GM12878 (cell line): ENCODE data around the gene COL23A1. TPM values are rescaled to one million over a fixed set of nuclear protein-coding genes. Genes with fewer than 3 reads are reported as not detected.

ENCODE experiments used
- ATAC-seq: fragments of 200-7000 bp; cut with Tn5 transposase; 3 replicates; pipeline ENCODE4 v1.9.1; 2020; ENCODE audit warnings: mild to moderate bottlenecking, moderate library complexity
- BruUV-seq: library from RNA; stranded (reverse); fragments of 400-500 nt; replicated peaks from 2 replicates; lab custom pipeline; 2021; lab: Mats Ljungman, UMichigan
- CTCF ChIA-PET: fragments of 300-600 bp; sonication (Branson Sonifier 250); formaldehyde crosslinking; extraction: SDS; loops from one replicate; lab custom pipeline; 2021; ENCODE audit warnings: inconsistent platforms; lab: Yijun Ruan, JAX
- POLR2A ChIA-PET: fragments of 350-600 bp; formaldehyde crosslinking; extraction: SDS; loops from one replicate; lab custom pipeline; 2021; ENCODE audit warnings: inconsistent platforms; lab: Charles Lee
- RAD21 ChIA-PET: fragments of 300-600 bp; sonication (Branson Sonifier 250); formaldehyde crosslinking; loops from one replicate; lab custom pipeline; 2023; ENCODE audit warnings: antibody characterized with exemption; ENCODE audit not compliant: unreplicated experiment; lab: Charles Lee
- SMC1A ChIA-PET: fragments of 300-600 bp; sonication (Branson Sonifier 250); formaldehyde crosslinking; loops from one replicate; lab custom pipeline; 2023; ENCODE audit not compliant: unreplicated experiment, uncharacterized antibody; lab: Charles Lee
- DNase-seq: peaks from one replicate; pipeline ENCODE4 v3.0.0-alpha.2; 2011; ENCODE audit warnings: low read depth, low spot score
- FAIRE-seq: peaks from 3 replicates; lab custom pipeline; 2011; peaks lifted over from hg19 to GRCh38; lab: Jason Lieb, UNC
- H2AFZ ChIP-seq: 2 replicates; pipeline ENCODE4 v1.6.0; 2011; ENCODE audit warnings: low read depth, low read length, control low read depth; ENCODE audit not compliant: control insufficient read depth
- H3K27ac ChIP-seq: 2 replicates; pipeline ENCODE4 v1.5.1; 2011; ENCODE audit warnings: control low read depth; ENCODE audit not compliant: control insufficient read depth, insufficient read depth
- H3K27me3 ChIP-seq, 2 experiments: replicated peaks in 1 of 2; 2 replicates each; pipeline versions ENCODE4 v1.6.0 to v1.6.1; 2011; ENCODE audit warnings: low read length in 1 of 2; ENCODE audit not compliant: control insufficient read depth in 2 of 2, insufficient read depth in 2 of 2
- H3K36me3 ChIP-seq, 2 experiments: 2 replicates each; pipeline ENCODE4 v1.5.1; 2011; ENCODE audit warnings: low read length in 1 of 2; ENCODE audit not compliant: control insufficient read depth in 2 of 2, insufficient read depth in 2 of 2
- H3K4me1 ChIP-seq: 2 replicates; pipeline ENCODE4 v1.6.1; 2011; ENCODE audit warnings: mild to moderate bottlenecking, low read length, moderate library complexity, mixed read lengths; ENCODE audit not compliant: control insufficient read depth, insufficient read depth
- H3K4me2 ChIP-seq: 2 replicates; pipeline ENCODE4 v1.6.0; 2011; ENCODE audit warnings: control low read depth; ENCODE audit not compliant: control insufficient read depth, insufficient read depth
- H3K4me3 ChIP-seq: fragments of 200-600 bp; sonication (generic); 2 replicates; pipeline ENCODE4 v1.5.1; 2016
- H3K79me2 ChIP-seq: 2 replicates; pipeline ENCODE4 v1.6.0; 2011; ENCODE audit warnings: low read length; ENCODE audit not compliant: control insufficient read depth, insufficient read depth
- H3K9ac ChIP-seq: 2 replicates; pipeline ENCODE4 v1.8.0; 2011; ENCODE audit warnings: low read length, control low read depth, mixed read lengths; ENCODE audit not compliant: control insufficient read depth, insufficient read depth
- H3K9me3 ChIP-seq: replicated peaks from 3 replicates; pipeline ENCODE4 v1.5.1; 2011; ENCODE audit warnings: mild to moderate bottlenecking, low read length; ENCODE audit not compliant: control insufficient read depth, insufficient read depth
- H4K20me1 ChIP-seq: 2 replicates; pipeline ENCODE4 v1.6.0; 2011; ENCODE audit not compliant: control insufficient read depth, insufficient read depth
- ATF7 ChIP-seq: fragments of 450-650 bp; IDR thresholded peaks from 2 replicates; pipeline ENCODE4 v1.6.1; 2016; ENCODE audit warnings: low read depth, mild to moderate bottlenecking
- CEBPB ChIP-seq, 2 experiments: fragments of 150-350 bp in 1 of 2; IDR thresholded peaks; 2 replicates each; pipeline ENCODE4 v1.6.1; 2012 to 2014; ENCODE audit warnings: low read depth in 2 of 2, low read length in 2 of 2, borderline replicate concordance in 1 of 2, inconsistent platforms in 1 of 2
- CREB1 ChIP-seq: IDR thresholded peaks from 2 replicates; pipeline ENCODE4 v1.6.1; 2012; ENCODE audit warnings: low read depth, mild to moderate bottlenecking, inconsistent platforms
- DPF2 ChIP-seq: fragments of 450-650 bp; IDR thresholded peaks from 2 replicates; pipeline ENCODE4 v1.6.1; 2017; ENCODE audit warnings: mild to moderate bottlenecking
- GATAD2B ChIP-seq: fragments of 450-650 bp; conservative IDR thresholded peaks from 2 replicates; pipeline ENCODE4 v1.6.1; 2017; ENCODE audit warnings: low read depth, mild to moderate bottlenecking, moderate library complexity
- JUNB ChIP-seq: IDR thresholded peaks from 2 replicates; pipeline ENCODE4 v1.6.1; 2016; ENCODE audit warnings: antibody characterized with exemption, mild to moderate bottlenecking
- NFIC ChIP-seq: IDR thresholded peaks from 2 replicates; pipeline ENCODE4 v1.6.1; 2012; ENCODE audit warnings: low read depth, mild to moderate bottlenecking, inconsistent platforms, low read length, moderate library complexity
- NR2C1 ChIP-seq: fragments of 450-650 bp; IDR thresholded peaks from 2 replicates; pipeline ENCODE4 v1.6.1; 2017; ENCODE audit warnings: antibody characterized with exemption, mild to moderate bottlenecking, moderate library complexity
- SMARCA5 ChIP-seq: fragments of 450-650 bp; IDR thresholded peaks from 2 replicates; pipeline ENCODE4 v1.6.1; 2017; ENCODE audit warnings: mild to moderate bottlenecking
- ZNF217 ChIP-seq: fragments of 450-650 bp; IDR thresholded peaks from 2 replicates; pipeline ENCODE4 v1.6.1; 2017; ENCODE audit warnings: antibody characterized with exemption, mild to moderate bottlenecking
- ZNF622 ChIP-seq: fragments of 450-650 bp; IDR thresholded peaks from 2 replicates; pipeline ENCODE4 v1.6.1; 2017; ENCODE audit warnings: mild to moderate bottlenecking, inconsistent platforms
- WGBS: methylation state at CpG from one replicate; pipeline ENCODE4 v1.1.6; 2016; ENCODE audit warnings: low lambda C conversion rate; ENCODE audit not compliant: insufficient replicate concordance, insufficient coverage; ENCODE audit errors: missing lambda C conversion rate; 5-methylcytosine and 5-hydroxymethylcytosine counted together
- in situ Hi-C: fragments of 300-500 bp; cut with MboI; formaldehyde crosslinking; loops from 9 replicates; pipeline ENCODE4 v1.14.3; 2018; ENCODE audit warnings: mixed read lengths
- intact Hi-C: fragments of 100-400 bp; cut with micrococcal nuclease; formaldehyde crosslinking; loops from one replicate; pipeline ENCODE4 v1.14.2; 2022; ENCODE audit not compliant: unreplicated experiment
- polyA plus RNA-seq, 11 experiments: library from polyadenylated mRNA; depleted of rRNA in 4 of 11; unstranded in 6 of 11; stranded (reverse) in 5 of 11; fragments of >200 nt; fragmentation: Nextera tagmentation in 4 of 11; fragmentation: Illumina TruSeq in 1 of 11; extraction: Ambion mirVana in 4 of 11; extraction: Trizol in 1 of 11; gene quantifications; 1 replicate in 1 of 11; 2 replicates in 10 of 11; pipeline versions ENCODE4 v1.2.1 to v1.2.3, GENCODE V29; 2011 to 2016; ENCODE audit warnings: inconsistent platforms in 2 of 11, missing spikeins in 2 of 11, low read depth in 1 of 11
- total RNA-seq, 4 experiments: library from RNA; depleted of rRNA in 3 of 4; stranded (reverse); fragments of >200 nt in 3 of 4; fragmentation: Illumina TruSeq in 1 of 4; extraction: Trizol in 1 of 4; gene quantifications; 2 replicates each; pipeline versions ENCODE4 v1.2.1 to v1.2.3, GENCODE V29; 2013 to 2021
- TF ChIP-seq, protein P1 (sequence below): IDR thresholded peaks from 2 replicates; pipeline ENCODE4 v1.6.1; 2011; ENCODE audit warnings: borderline replicate concordance, low read depth, mild to moderate bottlenecking, moderate library complexity, mixed read lengths, low read length; ENCODE audit not compliant: insufficient read depth; ENCODE audit errors: extremely low read length
- TF ChIP-seq, protein P2 (sequence below): fragments of 450-650 bp; IDR thresholded peaks from 2 replicates; pipeline ENCODE4 v1.6.1; 2017; ENCODE audit warnings: mild to moderate bottlenecking, moderate library complexity
- TF ChIP-seq, protein P3 (sequence below): fragments of 450-650 bp; formaldehyde crosslinking; IDR thresholded peaks from 2 replicates; pipeline ENCODE4 v1.5.0; 2022; ENCODE audit warnings: mild to moderate bottlenecking, missing genetic modification characterization

Gene COL23A1
- total and polyA plus RNA-seq, 10 of the 15 experiments (the other 5 are each of a cell fraction or from before 2014, with no cell fraction given), result 0.03 to 0.83 (median 0.09) TPM; not detected in 5

DNA sequence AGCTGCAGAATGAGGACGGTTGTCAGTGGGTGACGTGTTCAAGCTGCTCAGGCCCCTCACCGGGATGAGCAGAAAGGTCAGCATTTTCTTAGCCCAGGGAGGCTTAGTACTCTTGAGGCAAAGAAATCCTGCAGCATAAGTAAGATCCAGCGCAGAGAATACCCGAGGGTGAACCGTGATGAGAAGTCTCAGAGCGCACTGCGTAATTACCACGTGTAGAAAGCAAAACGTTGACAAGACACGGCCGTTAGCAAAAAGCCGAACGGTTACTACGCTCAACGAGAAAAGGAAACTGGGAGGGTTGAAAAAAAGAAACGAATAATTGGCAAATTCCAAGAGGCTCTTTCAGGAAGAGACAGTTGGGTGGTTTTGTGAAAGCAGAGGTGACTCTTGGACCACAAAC is 104.0 kb downstream of the COL23A1 start:
- H3K4me3 ChIP-seq, result no peak overlapping the region
- no peak overlapping the region for H3K27ac ChIP-seq
- FAIRE-seq (no peak), DNase-seq (no peak), ATAC-seq (no peak)
- WGBS, result 52% methylated on average over 17 of the region's 17 CpGs
- BruUV-seq, result no TSS peak
- POLR2A ChIA-PET, result no interaction called here
- no peaks in the 10 kb centered on the region for H3K4me1 ChIP-seq
- no peak overlapping the region for H2AFZ ChIP-seq
- H3K36me3 ChIP-seq, result no peaks in the 10 kb centered on the region
- SMC1A ChIA-PET, result interaction anchor here (1.1 kb wide), 2 partner anchors 10 to 11 kb away, joined by 3 read pairs; no protein-coding TSS in a partner anchor
- no peaks in the 10 kb centered on the region; the same call in 2 of the 3 replicates for H3K9me3 ChIP-seq
- H3K79me2 ChIP-seq, result no peaks in the 10 kb centered on the region
- in situ Hi-C loops, result no loop called here
- H3K4me2 ChIP-seq, result no peak overlapping the region
- H4K20me1 ChIP-seq, result no peaks in the 10 kb centered on the region
- CTCF ChIA-PET, result no interaction called here
- H3K9ac ChIP-seq, result no peak overlapping the region
- no peaks in the 10 kb centered on the region for H3K27me3 ChIP-seq
- intact Hi-C loops, result no loop called here
- RAD21 ChIA-PET, result no interaction called here
- no peak for TF ChIP-seq ZNF217
- TF ChIP-seq CREB1, result no peak
- no peak for TF ChIP-seq CEBPB (IDR thresholded peaks at IDR 0.05; ENCODE audit: borderline replicate concordance in 1 of 2, low read depth in 2 of 2, low read length in 2 of 2)
- TF ChIP-seq, protein P1, sequence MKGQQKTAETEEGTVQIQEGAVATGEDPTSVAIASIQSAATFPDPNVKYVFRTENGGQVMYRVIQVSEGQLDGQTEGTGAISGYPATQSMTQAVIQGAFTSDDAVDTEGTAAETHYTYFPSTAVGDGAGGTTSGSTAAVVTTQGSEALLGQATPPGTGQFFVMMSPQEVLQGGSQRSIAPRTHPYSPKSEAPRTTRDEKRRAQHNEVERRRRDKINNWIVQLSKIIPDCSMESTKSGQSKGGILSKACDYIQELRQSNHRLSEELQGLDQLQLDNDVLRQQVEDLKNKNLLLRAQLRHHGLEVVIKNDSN, result no peak
- no peak for TF ChIP-seq NR2C1
- TF ChIP-seq GATAD2B, result no peak
- TF ChIP-seq, protein P2, sequence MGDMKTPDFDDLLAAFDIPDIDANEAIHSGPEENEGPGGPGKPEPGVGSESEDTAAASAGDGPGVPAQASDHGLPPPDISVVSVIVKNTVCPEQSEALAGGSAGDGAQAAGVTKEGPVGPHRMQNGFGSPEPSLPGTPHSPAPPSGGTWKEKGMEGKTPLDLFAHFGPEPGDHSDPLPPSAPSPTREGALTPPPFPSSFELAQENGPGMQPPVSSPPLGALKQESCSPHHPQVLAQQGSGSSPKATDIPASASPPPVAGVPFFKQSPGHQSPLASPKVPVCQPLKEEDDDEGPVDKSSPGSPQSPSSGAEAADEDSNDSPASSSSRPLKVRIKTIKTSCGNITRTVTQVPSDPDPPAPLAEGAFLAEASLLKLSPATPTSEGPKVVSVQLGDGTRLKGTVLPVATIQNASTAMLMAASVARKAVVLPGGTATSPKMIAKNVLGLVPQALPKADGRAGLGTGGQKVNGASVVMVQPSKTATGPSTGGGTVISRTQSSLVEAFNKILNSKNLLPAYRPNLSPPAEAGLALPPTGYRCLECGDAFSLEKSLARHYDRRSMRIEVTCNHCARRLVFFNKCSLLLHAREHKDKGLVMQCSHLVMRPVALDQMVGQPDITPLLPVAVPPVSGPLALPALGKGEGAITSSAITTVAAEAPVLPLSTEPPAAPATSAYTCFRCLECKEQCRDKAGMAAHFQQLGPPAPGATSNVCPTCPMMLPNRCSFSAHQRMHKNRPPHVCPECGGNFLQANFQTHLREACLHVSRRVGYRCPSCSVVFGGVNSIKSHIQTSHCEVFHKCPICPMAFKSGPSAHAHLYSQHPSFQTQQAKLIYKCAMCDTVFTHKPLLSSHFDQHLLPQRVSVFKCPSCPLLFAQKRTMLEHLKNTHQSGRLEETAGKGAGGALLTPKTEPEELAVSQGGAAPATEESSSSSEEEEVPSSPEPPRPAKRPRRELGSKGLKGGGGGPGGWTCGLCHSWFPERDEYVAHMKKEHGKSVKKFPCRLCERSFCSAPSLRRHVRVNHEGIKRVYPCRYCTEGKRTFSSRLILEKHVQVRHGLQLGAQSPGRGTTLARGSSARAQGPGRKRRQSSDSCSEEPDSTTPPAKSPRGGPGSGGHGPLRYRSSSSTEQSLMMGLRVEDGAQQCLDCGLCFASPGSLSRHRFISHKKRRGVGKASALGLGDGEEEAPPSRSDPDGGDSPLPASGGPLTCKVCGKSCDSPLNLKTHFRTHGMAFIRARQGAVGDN, result no peak
- no peak for TF ChIP-seq ATF7
- TF ChIP-seq, protein P3, sequence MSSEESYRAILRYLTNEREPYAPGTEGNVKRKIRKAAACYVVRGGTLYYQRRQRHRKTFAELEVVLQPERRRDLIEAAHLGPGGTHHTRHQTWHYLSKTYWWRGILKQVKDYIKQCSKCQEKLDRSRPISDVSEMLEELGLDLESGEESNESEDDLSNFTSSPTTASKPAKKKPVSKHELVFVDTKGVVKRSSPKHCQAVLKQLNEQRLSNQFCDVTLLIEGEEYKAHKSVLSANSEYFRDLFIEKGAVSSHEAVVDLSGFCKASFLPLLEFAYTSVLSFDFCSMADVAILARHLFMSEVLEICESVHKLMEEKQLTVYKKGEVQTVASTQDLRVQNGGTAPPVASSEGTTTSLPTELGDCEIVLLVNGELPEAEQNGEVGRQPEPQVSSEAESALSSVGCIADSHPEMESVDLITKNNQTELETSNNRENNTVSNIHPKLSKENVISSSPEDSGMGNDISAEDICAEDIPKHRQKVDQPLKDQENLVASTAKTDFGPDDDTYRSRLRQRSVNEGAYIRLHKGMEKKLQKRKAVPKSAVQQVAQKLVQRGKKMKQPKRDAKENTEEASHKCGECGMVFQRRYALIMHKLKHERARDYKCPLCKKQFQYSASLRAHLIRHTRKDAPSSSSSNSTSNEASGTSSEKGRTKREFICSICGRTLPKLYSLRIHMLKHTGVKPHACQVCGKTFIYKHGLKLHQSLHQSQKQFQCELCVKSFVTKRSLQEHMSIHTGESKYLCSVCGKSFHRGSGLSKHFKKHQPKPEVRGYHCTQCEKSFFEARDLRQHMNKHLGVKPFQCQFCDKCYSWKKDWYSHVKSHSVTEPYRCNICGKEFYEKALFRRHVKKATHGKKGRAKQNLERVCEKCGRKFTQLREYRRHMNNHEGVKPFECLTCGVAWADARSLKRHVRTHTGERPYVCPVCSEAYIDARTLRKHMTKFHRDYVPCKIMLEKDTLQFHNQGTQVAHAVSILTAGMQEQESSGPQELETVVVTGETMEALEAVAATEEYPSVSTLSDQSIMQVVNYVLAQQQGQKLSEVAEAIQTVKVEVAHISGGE (CRISPR knock-in tag), result no peak
- TF ChIP-seq NFIC, result no peak
- TF ChIP-seq SMARCA5, result no peak
- TF ChIP-seq JUNB, result no peak
- no peak for TF ChIP-seq ZNF622
- no peak for TF ChIP-seq DPF2
